AG10803 (cell line): ENCODE measurements around the gene C10orf90.

ENCODE experiments used
- DNase-seq: peaks from one replicate; pipeline ENCODE4 v3.0.0; 2010; ENCODE audit warnings: low read depth
- H3K4me3 ChIP-seq: 2 replicates; pipeline ENCODE4 v1.5.1; 2011; ENCODE audit warnings: mild to moderate bottlenecking, low read length, control low read depth
- CTCF ChIP-seq: conservative IDR thresholded peaks from 2 replicates; pipeline ENCODE4 v1.5.1; 2011; ENCODE audit warnings: mild to moderate bottlenecking, low read length, control low read depth, inconsistent platforms

C10orf90 gene

GRCh38 chr10:126599949-126600682 is 70.4 kb downstream of the C10orf90 start:
- H3K4me3 ChIP-seq: no peak overlapping the region
- no peak for TF ChIP-seq CTCF
- no peak for DNase-seq

- TF ChIP-seq CTCF: peak; percentile 56
- DNase-seq: peak; percentile 31
- H3K4me3 ChIP-seq: no peak overlapping the region
These were observed 72.5 kb downstream of the C10orf90 start for GRCh38 chr10:126598009-126598408.

- no peak for TF ChIP-seq CTCF
- no peak overlapping the region for H3K4me3 ChIP-seq
- DNase-seq: peak; percentile 30
These were observed 73.3 kb downstream of the C10orf90 start for GRCh38 chr10:126597211-126597610.

- TF ChIP-seq CTCF: no peak
- no peak overlapping the region for H3K4me3 ChIP-seq
- DNase-seq: no peak
These were observed 73.9 kb downstream of the C10orf90 start for GRCh38 chr10:126596472-126597016.

GRCh38 chr10:126595160-126595559 is 75.3 kb downstream of the C10orf90 start:
- H3K4me3 ChIP-seq: no peak overlapping the region
- TF ChIP-seq CTCF: no peak
- DNase-seq: no peak

- no peak overlapping the region for H3K4me3 ChIP-seq
- no peak for DNase-seq
- TF ChIP-seq CTCF: no peak
These were observed 76.4 kb downstream of the C10orf90 start for GRCh38 chr10:126593968-126594701.

GRCh38 chr10:126592901-126593300 is 77.6 kb downstream of the C10orf90 start:
- DNase-seq: no peak
- TF ChIP-seq CTCF: no peak
- H3K4me3 ChIP-seq: no peak overlapping the region
